ENCODE data around the gene FERMT3.

The FERMT3 gene

GRCh38 chr11:64251016-64251752 lies 44.7 kb downstream of the FERMT3 start, which contains the start of gene PLCB3:
PLCB3 (plus strand) TSS chr11:64251530; CDS start chr11:64251650, 120 bp downstream.
- peak; percentile 76 for DNase-seq

- DNase-seq = no peak
Observed at GRCh38 chr11:64251753-64252002, 45.2 kb downstream of the FERMT3 start.

DNA sequence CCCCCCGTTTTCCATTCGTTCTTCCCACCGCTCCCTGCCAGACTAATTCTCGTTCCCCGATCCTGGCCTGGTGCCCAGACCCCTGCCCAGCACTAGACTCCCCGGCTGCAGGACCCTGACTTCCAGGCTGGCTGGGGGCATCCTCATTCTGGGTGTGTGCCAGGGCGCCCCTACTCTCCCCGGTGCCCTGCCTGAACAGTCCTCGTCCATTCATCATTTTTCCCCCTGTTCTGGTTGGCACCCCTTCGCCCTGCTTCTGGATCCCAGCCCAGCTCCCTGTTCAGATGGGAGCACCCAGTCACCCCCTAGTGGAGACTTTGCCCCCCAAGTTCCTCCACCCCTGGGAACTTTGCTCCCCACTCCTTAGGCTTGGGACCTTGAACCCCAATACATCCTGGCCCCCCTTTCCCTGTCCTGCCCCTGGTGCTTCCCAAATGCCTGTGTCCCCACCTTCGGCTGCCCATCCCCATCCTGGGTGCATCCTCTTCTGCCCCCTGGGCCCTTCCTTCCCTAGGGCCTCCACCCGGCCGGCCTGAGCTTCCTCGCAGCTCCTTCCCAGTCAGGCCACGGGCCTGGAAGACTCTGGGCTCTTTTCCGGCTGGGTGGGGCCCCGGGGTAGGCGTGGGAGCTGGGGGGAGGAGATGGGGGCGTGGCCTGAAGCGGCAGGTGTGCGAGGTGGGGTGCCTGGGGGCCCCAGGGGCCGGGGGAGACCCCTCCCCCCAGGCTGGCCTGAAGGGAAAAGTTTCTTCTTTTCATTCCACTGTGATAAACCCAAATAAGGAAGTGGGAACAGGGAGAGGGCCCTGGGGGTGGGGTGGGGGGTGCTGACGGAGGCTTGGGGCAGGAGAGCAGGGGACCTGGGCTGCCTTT lies 45.7 kb downstream of the FERMT3 start:
- DNase-seq = no peak

DNA sequence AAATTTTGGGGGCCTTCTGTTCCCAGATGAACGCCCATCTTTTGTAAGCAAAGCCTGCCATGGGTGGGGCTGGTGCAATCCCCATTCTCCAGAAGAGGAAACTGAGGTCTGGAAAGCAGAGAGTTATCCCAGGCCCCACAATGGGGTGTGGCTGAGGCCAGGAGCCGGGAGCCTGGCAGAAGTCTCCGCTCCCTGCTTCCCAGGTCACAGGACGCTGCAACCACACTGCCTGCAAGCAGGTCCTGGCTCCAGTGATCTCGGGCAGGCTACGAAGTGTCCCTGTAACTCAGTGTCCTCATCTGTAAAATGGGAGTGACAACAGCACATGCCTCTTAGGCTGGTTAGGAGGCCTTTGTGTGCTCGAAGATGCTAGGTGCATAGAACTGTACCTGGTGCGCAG lies 46.5 kb downstream of the FERMT3 start:
- no peak for DNase-seq

DNA sequence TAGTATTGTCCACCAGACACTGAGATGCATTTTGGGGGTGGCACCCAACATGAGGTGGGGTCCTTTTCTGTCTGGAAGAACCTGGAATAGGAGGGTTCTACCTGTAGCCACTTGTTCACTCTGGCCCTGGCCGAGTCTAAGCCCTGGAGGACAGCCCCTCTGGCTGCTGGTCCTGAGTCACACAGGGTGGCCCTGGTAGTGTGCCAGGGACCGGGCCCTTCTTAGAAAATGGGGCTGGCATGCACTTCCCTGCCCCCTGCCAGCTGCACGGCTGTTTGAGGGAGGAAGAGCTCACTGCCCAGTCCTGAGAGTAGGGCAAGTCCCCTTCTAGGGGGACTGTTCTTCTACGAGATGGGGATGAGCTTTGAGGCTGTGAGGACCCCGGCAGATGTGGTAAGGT lies 47.0 kb downstream of the FERMT3 start:
- no peak for DNase-seq

DNA sequence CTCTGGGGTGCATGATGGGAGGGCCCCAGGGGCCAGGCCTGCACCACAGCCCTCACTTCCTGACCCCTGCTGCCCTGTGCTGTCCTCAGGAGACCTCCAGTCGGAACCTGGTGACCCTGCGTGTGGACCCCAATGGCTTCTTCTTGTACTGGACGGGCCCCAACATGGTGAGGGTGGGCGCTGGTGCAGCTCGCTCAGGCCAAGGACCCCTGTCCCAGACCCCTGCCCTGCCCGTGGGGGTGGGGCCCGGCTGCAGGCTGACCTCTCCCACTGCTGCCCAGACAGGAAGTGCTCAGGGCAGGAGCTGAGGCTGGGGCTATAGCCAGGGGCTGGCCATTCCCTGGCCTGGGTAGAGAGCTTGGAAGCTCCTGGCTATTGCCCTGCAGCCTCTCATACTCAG lies 47.8 kb downstream of the FERMT3 start:
- no peak for DNase-seq

DNA sequence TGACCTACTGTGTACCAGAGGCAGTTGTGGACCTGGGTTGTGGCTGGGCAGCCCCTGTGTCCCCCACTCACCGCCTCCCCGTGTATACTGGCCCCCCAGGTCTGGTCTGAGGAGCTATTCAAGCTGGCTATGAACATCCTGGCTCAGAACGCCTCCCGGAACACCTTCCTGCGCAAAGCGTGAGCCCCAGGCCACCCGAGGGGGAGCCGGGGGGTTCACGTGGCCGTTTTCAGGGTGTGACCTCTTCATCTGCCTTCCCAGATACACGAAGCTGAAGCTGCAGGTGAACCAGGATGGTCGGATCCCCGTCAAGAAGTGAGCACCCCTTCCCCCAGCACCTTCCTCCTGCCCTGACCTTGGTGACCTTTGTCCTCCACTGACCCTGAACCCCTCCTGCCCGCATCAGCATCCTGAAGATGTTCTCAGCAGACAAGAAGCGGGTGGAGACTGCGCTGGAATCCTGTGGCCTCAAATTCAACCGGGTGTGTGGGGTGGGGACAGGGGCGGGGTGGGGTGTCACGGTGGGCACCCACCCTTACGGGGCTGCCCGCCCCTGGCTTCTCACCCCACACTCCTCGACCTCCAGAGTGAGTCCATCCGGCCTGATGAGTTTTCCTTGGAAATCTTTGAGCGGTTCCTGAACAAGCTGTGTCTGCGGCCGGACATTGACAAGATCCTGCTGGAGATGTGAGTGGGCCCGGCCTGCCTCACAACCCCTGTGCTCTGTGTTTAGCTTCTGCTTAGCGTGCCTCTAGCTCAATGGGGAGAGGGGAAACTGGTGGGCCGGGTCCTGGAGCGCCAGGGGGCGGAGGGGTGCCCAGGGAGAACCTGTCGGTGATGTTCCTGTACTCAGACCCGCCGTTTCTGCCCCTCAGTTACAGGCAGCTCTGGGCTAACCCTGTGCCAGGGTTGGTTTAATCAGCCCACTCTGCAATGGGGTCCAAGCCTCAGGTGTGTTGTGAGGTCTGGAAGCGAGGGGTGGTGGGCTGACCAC lies 48.9 kb downstream of the FERMT3 start:
- no peak for DNase-seq

DNA sequence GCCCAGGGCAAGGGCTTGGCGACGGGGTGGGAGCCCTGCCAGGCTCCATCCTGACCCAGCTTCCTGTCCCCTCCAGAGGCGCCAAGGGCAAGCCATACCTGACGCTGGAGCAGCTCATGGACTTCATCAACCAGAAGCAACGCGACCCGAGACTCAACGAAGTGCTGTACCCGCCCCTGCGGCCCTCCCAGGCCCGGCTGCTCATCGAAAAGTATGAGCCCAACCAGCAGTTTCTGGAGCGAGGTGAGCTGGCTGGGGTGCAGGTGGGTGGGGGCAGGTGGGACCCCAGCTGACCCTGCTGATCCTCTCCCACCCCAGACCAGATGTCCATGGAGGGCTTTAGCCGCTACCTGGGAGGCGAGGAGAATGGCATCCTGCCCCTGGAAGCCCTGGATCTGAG lies 49.8 kb downstream of the FERMT3 start:
- no peak for DNase-seq

- DNase-seq = no peak
Observed at GRCh38 chr11:64258356-64258755, 51.8 kb downstream of the FERMT3 start.

GRCh38 chr11:64258946-64259532 lies 52.5 kb downstream of the FERMT3 start:
- no peak for DNase-seq

DNA sequence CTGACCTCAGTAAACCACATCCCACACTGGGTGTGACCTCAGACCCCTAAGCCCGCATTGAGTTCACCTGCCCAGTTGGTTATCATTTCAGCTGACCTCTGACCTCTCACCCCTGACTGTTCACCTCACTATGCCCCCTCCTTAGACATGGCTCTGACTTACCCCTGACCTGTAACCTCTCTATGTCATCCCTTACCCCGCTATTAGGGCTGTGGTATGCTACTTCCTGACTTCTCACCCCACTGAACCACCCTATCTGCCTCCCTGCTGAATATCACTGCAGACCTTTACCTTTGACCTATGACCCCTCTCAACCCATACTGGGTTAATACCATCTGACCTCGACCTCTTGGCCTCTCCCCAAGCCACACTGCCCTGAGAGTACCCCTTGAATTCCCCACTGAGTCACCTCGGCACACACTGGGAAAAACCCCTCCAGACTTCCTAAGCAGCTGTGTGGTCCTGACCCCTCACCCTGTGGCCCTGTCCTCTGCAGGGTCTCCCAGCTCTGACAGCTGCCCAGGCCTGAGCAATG lies 53.1 kb downstream of the FERMT3 start:
- DNase-seq = no peak

DNA sequence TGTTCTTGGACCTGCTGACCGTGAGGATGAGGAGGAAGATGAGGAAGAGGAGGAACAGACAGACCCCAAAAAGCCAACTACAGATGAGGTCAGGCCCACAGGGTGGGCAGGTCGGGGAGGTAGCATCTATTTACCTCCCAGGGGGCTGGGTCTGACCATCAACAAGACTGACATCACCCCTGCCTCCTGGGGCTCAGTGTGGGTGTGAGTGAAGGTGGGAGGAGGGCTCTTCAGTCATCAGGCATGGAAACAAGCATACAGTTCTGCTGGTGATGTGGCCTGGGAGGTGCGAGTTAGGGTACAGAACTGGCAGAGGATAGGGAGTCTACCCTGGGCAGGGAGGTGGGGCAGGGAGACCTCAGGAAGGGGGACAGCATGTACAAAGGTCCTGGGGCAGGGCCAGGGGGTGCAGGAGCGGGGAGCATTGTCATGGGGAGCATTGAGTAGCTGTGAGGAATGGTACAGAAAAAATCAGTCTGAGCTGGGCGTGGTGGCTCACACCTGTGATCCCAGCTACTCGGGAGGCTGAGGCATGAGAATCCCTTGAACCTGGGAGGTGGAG lies 53.7 kb downstream of the FERMT3 start:
- DNase-seq = no peak

GRCh38 chr11:64261556-64262080 lies 55.1 kb downstream of the FERMT3 start:
- DNase-seq = no peak

GRCh38 chr11:64262271-64263002 lies 55.9 kb downstream of the FERMT3 start:
- no peak for DNase-seq

DNA sequence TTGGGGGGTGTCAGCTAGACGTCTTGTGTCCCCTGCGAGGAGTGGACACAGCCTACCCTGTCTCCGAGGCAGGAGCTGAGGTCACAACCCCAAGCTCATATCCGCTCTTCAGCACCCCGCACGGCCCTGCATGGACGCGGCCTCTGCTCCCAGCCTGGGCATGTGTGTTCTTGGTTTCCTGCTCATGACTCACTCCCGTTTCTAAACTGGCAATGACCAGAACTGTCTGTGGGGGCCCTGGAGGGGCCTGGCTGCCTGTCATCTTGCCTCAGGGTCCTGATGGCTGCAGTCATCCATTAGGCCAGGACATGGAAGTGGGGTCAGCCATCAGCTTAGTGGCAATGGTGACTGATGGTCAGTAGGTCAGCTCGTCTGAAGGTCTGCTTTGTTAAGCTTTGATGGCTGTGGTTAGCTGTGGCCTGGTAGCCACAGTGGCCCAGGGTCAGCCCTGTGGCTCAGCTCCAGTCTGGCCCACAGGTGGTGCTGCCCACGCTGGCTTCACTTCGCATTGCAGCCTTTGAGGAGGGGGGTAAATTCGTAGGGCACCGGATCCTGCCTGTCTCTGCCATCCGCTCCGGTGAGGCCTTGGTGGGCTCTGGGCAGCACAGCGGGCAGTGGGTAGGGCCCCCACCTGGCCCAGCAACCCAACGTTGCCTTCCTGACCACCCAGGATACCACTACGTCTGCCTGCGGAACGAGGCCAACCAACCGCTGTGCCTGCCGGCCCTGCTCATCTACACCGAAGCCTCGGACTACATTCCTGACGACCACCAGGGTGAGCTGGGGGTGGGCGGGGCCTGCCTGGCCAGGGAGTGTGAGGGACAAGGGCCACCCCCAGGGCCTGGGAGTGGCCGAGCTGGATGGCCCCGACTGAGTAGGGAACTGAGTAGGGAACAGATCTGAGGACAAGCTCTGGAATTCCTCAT lies 56.8 kb downstream of the FERMT3 start:
- peak; percentile 25 for DNase-seq

DNA sequence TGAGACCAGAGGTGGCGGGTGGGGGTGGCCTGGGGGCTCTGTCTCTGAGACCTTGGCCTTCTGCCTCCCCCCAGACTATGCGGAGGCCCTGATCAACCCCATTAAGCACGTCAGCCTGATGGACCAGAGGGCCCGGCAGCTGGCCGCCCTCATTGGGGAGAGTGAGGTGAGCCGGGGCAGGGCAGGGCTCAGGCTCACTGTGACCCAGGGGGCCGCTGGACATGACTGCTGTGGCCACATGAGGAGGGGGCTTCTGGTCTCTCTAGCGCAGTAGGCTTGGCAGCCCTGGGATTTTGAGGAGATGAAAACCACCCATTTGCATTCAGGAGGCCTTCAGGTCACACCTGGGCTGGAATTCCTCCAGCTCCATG lies 57.4 kb downstream of the FERMT3 start:
- DNase-seq = peak; percentile 25

DNA sequence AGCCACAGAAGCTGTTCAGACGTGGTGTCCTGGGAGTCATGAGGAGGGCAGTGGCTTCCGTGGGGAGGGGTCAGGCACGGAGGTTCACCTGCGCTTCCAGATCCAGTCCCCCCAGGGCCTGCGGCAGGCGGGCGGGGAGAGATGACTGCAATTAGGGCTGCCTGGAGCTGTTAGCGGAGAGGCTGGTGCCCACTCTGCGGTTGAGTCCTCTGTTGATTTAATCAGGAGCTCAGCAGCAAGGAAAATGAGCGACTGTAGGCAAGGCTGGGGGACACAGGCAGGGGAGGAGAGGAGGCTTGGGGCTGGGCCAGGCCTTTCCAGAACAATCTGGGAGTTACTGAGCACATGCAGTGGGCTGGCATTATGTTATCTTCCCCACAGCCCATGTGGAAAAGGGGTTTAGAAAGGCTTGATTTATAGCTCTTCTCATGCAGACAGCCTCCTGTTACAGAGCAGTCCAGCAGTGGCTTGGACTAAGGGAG lies 57.9 kb downstream of the FERMT3 start:
- DNase-seq = peak; percentile 24

GRCh38 chr11:64265176-64266160 lies 58.9 kb downstream of the FERMT3 start:
- DNase-seq = peak; percentile 30

DNA sequence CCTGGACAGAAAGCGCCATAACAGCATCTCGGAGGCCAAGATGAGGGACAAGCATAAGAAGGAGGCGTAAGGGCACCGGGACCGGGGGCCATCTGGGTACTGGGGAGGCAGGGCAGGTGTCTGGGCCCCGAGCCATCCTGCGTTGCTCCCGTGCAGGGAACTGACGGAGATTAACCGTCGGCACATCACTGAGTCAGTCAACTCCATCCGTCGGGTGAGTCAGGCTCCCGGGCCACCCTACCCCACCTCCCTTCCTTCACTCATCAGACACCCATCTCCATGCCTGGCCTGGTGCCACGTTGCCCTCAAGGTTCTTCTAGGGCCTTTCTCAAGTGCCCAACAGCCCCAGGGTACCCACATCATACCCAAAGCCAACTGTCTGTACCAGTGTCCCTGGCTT lies 59.8 kb downstream of the FERMT3 start:
- DNase-seq = peak; percentile 27

All from femur (tissue), 1 donor.